ENCODE measurements around the gene CLTCL1. TPM values are rescaled to one million over a fixed set of nuclear protein-coding genes. Genes with fewer than 3 reads are reported as not detected.

CLTCL1 gene
- total and polyA plus RNA-seq, 2 experiments from 2014 or later, result 8.5 to 10.2 TPM

GRCh38 chr22:19253143-19253542 is 38.4 kb downstream of the CLTCL1 start:
- H3K36me3 ChIP-seq (ENCODE audit: low read depth), result no peaks in the 10 kb centered on the region
- no peaks in the 10 kb centered on the region for H3K9me2 ChIP-seq (ENCODE audit: insufficient read depth)
- TF ChIP-seq EZH2phosphoT487 (IDR thresholded peaks at IDR 0.05; ENCODE audit: insufficient read depth, low read depth) (no peak), EZH2 (IDR thresholded peaks at IDR 0.05; ENCODE audit: insufficient read depth, poor library complexity, severe bottlenecking) (no peak)
- H3K4me3 ChIP-seq, result no peak overlapping the region
- 97 to 99% methylated on average over 12 of the region's 12 CpGs for WGBS, 2 experiments (ENCODE audit: low coverage in 1 of 2, low lambda C conversion rate in 2 of 2, missing lambda C conversion rate in 2 of 2)
- H3K27ac ChIP-seq, result no peak overlapping the region
- no peaks in the 10 kb centered on the region for H3K4me1 ChIP-seq (ENCODE audit: insufficient read depth)
- in situ Hi-C loops (cut with MboI), result no loop called here
- no peaks in the 10 kb centered on the region for H3K79me2 ChIP-seq (ENCODE audit: insufficient read depth)
- no peaks in the 10 kb centered on the region for H3K27me3 ChIP-seq (replicated peaks; ENCODE audit: insufficient read depth)
- no peaks in the 10 kb centered on the region for H3F3A ChIP-seq (ENCODE audit: insufficient read depth)
- no peak overlapping the region for H2AFZ ChIP-seq
- H3K9me3 ChIP-seq (ENCODE audit: low read depth), result no peaks in the 10 kb centered on the region
- no peak overlapping the region for H3K9ac ChIP-seq
- H3K4me2 ChIP-seq (ENCODE audit: unreplicated experiment), result no peak overlapping the region
- no peak for DNase-seq
- H4K20me1 ChIP-seq (ENCODE audit: insufficient read depth), result no peaks in the 10 kb centered on the region

GRCh38 chr22:19244600-19245352 is 46.7 kb downstream of the CLTCL1 start:
- no peaks in the 10 kb centered on the region for H3F3A ChIP-seq (ENCODE audit: insufficient read depth)
- H3K36me3 ChIP-seq (ENCODE audit: low read depth), result peaks cover 6% of the 10 kb centered on the region; the same call in 1 of the 2 replicates
- H3K4me1 ChIP-seq (ENCODE audit: insufficient read depth), result no peaks in the 10 kb centered on the region
- H3K9me2 ChIP-seq (ENCODE audit: insufficient read depth), result no peaks in the 10 kb centered on the region
- no peak overlapping the region for H3K9ac ChIP-seq
- TF ChIP-seq EZH2 (IDR thresholded peaks at IDR 0.05; ENCODE audit: insufficient read depth, poor library complexity, severe bottlenecking), result no peak
- no peak for TF ChIP-seq EZH2phosphoT487 (IDR thresholded peaks at IDR 0.05; ENCODE audit: insufficient read depth, low read depth)
- H4K20me1 ChIP-seq (ENCODE audit: insufficient read depth), result no peaks in the 10 kb centered on the region
- DNase-seq, result no peak
- no peaks in the 10 kb centered on the region for H3K9me3 ChIP-seq (ENCODE audit: low read depth)
- H3K4me3 ChIP-seq, result no peak overlapping the region
- WGBS, 2 experiments (ENCODE audit: low coverage in 1 of 2, low lambda C conversion rate in 2 of 2, missing lambda C conversion rate in 2 of 2), result 87 to 88% methylated on average over 9 to 10 of the region's 10 CpGs
- H3K4me2 ChIP-seq (ENCODE audit: unreplicated experiment), result no peak overlapping the region
- H2AFZ ChIP-seq, result no peak overlapping the region
- no peaks in the 10 kb centered on the region for H3K79me2 ChIP-seq (ENCODE audit: insufficient read depth)
- no peak overlapping the region for H3K27ac ChIP-seq
- no peaks in the 10 kb centered on the region for H3K27me3 ChIP-seq (replicated peaks; ENCODE audit: insufficient read depth)
- in situ Hi-C loops (cut with MboI), result no loop called here

- Histone ChIP-seq H4K20me1 (ENCODE audit: insufficient read depth) (no peaks in the 10 kb centered on the region), H3K27ac (no peak overlapping the region), H3K27me3 (replicated peaks; ENCODE audit: insufficient read depth) (no peaks in the 10 kb centered on the region), H3K79me2 (ENCODE audit: insufficient read depth) (no peaks in the 10 kb centered on the region), H3K4me1 (ENCODE audit: insufficient read depth) (no peaks in the 10 kb centered on the region), H3K9me2 (ENCODE audit: insufficient read depth) (no peaks in the 10 kb centered on the region), H3K9me3 (ENCODE audit: low read depth) (no peaks in the 10 kb centered on the region), H3K4me2 (ENCODE audit: unreplicated experiment) (no peak overlapping the region), H3K4me3 (no peak overlapping the region), H3F3A (ENCODE audit: insufficient read depth) (no peaks in the 10 kb centered on the region), H2AFZ (no peak overlapping the region), H3K36me3 (ENCODE audit: low read depth) (peaks cover 6% of the 10 kb centered on the region; the same call in 1 of the 2 replicates), H3K9ac (no peak overlapping the region)
- TF ChIP-seq EZH2phosphoT487 (IDR thresholded peaks at IDR 0.05; ENCODE audit: insufficient read depth, low read depth) (no peak), EZH2 (IDR thresholded peaks at IDR 0.05; ENCODE audit: insufficient read depth, poor library complexity, severe bottlenecking) (no peak)
- DNase-seq, result no peak
- 80 to 88% methylated on average over 4 of the region's 4 CpGs for WGBS, 2 experiments (ENCODE audit: low coverage in 1 of 2, low lambda C conversion rate in 2 of 2, missing lambda C conversion rate in 2 of 2)
- in situ Hi-C loops (cut with MboI), result no loop called here
Measured at GRCh38 chr22:19242699-19243098, 48.8 kb downstream of the CLTCL1 start.

- TF ChIP-seq EZH2phosphoT487 (IDR thresholded peaks at IDR 0.05; ENCODE audit: insufficient read depth, low read depth) (no peak), EZH2 (IDR thresholded peaks at IDR 0.05; ENCODE audit: insufficient read depth, poor library complexity, severe bottlenecking) (no peak)
- Histone ChIP-seq H4K20me1 (ENCODE audit: insufficient read depth) (no peaks in the 10 kb centered on the region), H3K4me2 (ENCODE audit: unreplicated experiment) (no peak overlapping the region), H3F3A (ENCODE audit: insufficient read depth) (no peaks in the 10 kb centered on the region), H3K79me2 (ENCODE audit: insufficient read depth) (no peaks in the 10 kb centered on the region), H3K9me2 (ENCODE audit: insufficient read depth) (no peaks in the 10 kb centered on the region), H2AFZ (no peak overlapping the region), H3K27me3 (replicated peaks; ENCODE audit: insufficient read depth) (no peaks in the 10 kb centered on the region), H3K9me3 (ENCODE audit: low read depth) (no peaks in the 10 kb centered on the region), H3K4me1 (ENCODE audit: insufficient read depth) (no peaks in the 10 kb centered on the region), H3K9ac (no peak overlapping the region), H3K27ac (no peak overlapping the region), H3K4me3 (no peak overlapping the region), H3K36me3 (ENCODE audit: low read depth) (peaks cover 6% of the 10 kb centered on the region; the same call in 1 of the 2 replicates)
- 97 to 98% methylated on average over 6 of the region's 6 CpGs for WGBS, 2 experiments (ENCODE audit: low coverage in 1 of 2, low lambda C conversion rate in 2 of 2, missing lambda C conversion rate in 2 of 2)
- DNase-seq, result no peak
- in situ Hi-C loops (cut with MboI), result no loop called here
Measured at GRCh38 chr22:19241593-19241906, 50.0 kb downstream of the CLTCL1 start.
